Stomach (tissue), 4 donors: ENCODE measurements around the gene B3GAT1.

Source experiments
- POLR2A ChIP-seq, 4 donors: fragments of 450-650 bp; IDR thresholded peaks; one replicate each; pipeline ENCODE4 v1.6.1; 2016; ENCODE audit warnings: antibody characterized with exemption in 4 of 4, control low read depth in 2 of 4, mild to moderate bottlenecking in 1 of 4, moderate library complexity in 1 of 4
- POLR2AphosphoS5 ChIP-seq, 3 donors: sonication (generic); formaldehyde crosslinking; IDR thresholded peaks; one replicate each; pipeline ENCODE4 v1.6.1; 2016; ENCODE audit warnings: antibody characterized with exemption in 3 of 3
- TF ChIP-seq, protein P1 (sequence below), 7 experiments: fragments of 450-650 bp in 4 of 7; fragments of 200-600 bp in 3 of 7; sonication (generic) in 3 of 7; IDR thresholded peaks; one replicate each; pipeline ENCODE4 v1.5.1; 2016 to 2019; ENCODE audit warnings: antibody characterized with exemption in 7 of 7, control low read depth in 2 of 7, mild to moderate bottlenecking in 1 of 7

DNA sequence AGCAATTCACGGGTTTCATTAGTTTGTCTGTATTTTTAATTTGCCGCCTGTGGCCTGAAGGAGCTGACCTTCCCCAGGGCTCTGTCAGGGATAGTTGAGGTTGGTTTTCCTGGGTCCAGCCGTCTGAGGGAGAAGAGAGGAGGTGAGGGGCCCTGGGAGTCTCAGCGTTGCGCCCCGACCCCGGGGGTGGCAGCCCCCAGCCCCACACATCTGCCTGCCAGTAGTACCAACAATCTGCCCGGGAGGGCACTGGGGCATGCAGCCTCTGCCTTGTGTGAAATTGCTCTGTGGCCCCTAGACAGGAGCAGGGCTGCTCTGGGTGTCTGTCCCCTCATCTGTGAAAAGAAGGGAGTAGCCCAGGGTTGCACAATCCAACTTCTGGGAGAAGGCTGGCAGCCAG, 6.6 kb downstream of the B3GAT1 start:
- TF ChIP-seq, protein P1, sequence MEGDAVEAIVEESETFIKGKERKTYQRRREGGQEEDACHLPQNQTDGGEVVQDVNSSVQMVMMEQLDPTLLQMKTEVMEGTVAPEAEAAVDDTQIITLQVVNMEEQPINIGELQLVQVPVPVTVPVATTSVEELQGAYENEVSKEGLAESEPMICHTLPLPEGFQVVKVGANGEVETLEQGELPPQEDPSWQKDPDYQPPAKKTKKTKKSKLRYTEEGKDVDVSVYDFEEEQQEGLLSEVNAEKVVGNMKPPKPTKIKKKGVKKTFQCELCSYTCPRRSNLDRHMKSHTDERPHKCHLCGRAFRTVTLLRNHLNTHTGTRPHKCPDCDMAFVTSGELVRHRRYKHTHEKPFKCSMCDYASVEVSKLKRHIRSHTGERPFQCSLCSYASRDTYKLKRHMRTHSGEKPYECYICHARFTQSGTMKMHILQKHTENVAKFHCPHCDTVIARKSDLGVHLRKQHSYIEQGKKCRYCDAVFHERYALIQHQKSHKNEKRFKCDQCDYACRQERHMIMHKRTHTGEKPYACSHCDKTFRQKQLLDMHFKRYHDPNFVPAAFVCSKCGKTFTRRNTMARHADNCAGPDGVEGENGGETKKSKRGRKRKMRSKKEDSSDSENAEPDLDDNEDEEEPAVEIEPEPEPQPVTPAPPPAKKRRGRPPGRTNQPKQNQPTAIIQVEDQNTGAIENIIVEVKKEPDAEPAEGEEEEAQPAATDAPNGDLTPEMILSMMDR (IDR thresholded peaks at IDR 0.05), result no peak
- TF ChIP-seq POLR2A (IDR thresholded peaks at IDR 0.05) (no peak), POLR2AphosphoS5 (IDR thresholded peaks at IDR 0.05) (no peak)
